ENCODE measurements around the gene KCNH1.
"Not testable (repeated sequence)": the region's sequence is repeated elsewhere in the genome, so short reads cannot be mapped to it uniquely, and the experiment has no call there.

The KCNH1 gene

DNA sequence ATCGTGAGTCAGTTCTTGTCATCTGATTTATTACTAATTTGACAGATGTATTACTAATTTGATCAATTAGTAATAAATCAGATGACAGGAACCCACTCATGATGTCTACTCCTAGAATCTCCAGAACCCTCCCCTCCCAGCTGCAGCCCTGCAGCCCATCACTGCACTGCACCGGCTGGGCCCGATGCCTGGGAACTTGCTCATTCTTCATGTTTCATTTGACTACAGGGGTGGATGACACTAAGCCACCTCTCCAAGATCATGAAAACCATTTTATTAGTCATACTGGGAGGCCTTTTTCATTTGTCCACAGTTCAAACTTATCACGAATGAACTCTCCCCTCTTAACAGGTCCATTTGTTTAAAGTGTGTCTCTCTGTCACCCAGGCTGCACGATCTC lies 41.0 kb downstream of the KCNH1 start:
- DNase-seq = no peak

DNA sequence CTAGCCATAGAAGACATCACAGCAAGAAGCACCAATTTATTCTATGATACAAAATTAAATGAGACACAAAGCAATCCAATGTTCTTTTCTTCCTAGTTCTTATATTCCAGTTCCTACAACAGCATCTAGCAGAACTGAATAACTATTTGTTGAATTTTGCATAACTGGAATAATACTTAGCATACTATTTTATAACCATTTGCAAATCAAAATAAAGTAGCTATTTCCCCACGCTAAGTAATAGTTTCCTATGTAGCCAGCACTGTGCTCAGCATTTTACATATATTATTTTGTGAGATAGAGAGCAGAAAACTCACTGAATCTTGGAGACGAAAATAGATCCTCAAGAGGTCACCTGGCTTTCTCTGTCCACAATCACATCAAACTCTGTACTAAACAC lies 42.1 kb downstream of the KCNH1 start:
- DNase-seq = no peak

DNA sequence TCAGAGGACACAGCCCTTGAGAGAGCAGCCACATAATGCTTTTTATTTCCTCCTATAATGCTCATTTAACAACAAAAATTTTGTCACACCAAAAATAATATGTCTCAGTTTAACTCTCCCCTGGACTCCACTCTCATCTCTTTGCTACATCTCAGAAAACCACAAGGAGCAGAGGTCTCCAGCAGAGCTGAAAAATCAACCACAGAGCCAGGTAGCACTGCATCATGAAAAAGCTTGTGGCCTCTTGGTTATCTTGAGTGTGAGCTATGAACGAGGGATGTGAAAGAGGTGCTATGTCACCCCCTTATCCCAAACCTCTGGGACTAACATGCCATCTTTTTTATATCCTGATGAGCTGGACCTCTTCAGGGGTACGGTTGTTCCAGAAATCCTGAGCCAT lies 44.4 kb downstream of the KCNH1 start:
- DNase-seq = no peak

DNA sequence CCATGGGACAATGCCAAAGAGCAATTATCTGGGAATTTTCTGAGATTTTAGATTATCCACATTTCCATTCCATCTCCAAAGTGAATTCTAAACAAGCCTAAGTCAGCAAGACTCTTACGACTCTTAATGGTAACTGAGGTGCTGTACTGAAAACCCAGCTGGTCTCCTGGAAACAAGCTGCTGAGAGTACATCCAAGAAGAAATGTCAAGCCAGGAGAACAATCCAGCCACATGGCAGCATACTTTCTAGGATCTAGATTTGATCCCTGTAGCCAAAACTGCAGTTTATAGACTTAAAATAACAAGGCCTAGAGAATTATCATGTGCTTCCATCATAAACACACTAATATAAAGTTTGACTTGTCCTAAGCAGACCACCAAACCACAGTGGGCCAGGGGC lies 45.8 kb downstream of the KCNH1 start:
- no peak for DNase-seq

DNA sequence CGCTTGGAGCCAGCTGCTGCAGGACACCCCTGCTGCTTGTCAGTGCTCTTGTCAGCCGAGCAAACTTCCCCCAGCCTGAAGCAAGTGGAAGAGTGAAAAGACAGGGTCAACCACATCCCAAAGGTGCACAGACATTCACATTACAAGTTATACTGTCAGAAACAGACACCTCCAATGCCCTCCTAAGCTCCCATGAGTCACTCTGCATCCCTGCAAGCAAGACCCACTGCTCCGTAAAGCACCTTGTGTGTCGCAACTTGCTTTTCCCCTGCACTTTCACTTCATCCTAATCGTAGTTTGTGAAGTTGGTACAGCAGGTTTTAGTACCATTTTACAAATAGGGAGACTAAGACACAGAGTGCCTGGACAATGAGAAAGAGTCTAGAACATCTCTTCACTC lies 51.1 kb downstream of the KCNH1 start:
- no peak for DNase-seq

DNA sequence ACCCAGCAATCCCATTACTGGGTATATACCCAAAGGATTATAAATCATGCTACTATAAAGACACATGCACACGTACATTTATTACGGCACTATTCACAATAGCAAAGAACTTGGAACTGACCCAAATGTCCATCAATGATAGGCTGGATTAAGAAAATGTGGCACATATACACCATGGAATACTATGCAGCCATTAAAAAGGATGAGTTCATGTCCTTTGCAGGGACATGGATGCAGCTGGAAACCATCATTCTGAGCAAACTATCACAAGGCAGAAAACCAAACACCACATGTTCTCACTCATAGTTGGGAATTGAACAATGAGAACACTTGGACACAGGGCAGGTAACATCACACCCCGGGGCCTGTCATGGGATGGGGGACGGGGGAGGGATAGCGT lies 52.5 kb downstream of the KCNH1 start:
- not testable (repeated sequence) for DNase-seq

DNA sequence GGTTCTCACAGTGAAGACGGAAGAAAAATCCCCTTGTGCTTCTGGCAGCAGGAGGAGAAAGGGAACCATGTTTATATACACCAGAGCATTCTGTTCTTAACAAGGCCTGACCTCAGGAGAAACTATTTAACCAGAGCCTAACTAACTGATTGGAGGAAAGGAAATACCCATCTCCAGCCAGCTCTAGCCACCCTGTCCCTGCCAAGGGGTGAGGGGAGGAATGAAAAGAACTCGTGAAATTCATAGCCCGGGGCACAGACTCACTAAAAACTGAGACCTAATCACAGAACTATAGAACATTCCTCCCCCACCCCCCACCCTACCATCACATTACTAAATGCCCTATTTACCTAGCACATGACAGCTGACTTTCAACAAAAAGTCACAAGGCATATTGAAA lies 65.0 kb downstream of the KCNH1 start:
- no peak for DNase-seq

DNA sequence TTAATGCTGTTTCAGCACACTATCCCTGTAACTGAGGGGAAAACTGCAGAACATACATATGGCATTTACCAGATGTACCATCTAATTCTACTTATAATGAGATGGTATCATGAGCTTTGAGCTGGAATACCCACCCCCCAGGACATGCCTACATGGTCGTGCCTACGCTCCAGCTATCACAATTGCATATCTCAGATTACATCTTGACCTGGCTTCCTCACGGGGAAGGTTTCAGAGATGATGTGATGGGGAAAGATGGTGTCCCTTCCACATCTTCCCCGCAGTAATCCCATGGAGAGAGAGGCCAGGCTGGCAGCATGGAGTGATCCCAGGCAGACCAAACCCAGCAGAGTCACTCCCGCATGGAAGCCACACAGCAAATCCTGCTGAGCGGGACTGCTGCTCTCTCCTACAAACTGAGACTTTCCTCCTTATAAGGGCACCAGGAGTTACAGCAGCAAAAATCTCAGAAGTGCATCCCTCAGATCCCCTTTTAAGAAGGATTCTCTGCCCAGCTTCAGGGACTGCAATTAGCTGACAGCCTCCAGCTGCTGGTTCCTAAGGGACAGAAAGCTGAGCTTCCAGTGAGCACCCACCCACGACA lies 67.1 kb downstream of the KCNH1 start:
- DNase-seq = no peak

DNA sequence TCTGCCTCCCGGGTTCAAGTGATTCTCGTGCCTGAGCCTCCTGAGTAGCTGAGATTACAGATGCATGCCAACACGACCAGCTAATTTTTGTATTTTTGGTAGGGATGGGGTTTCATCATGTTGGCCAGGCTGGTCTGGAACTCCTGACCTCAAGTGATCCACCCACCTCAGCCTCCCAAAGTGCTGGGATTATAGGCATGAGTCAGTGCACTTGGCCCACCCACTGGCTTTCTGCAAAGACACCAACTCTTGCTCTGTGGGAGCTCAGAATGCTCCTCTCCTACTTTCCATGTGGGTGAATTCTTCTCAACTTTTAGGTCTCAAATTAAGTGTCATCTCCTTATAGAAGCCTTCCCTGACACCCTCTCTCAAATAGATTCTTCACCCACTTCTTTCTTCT lies 92.1 kb downstream of the KCNH1 start:
- DNase-seq = not testable (repeated sequence)

DNA sequence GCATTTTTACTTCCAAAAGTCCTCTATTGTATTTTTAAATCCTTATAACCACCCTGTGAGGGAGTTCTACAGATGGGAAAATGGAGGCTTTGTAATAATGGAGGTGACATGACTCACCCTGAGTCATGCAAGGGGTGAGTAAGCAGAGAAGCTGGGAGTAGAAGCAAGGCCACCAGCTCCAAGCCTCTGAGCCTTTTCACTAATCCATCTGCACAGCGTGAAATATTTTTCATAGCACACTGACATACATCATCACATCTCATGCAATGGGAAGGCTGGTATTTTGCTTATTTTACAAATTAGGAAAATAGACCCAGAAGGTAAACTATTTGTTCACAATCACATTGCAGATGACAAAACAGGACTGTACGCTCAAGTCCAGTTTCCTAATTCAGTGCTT lies 96.9 kb downstream of the KCNH1 start:
- DNase-seq = no peak

DNA sequence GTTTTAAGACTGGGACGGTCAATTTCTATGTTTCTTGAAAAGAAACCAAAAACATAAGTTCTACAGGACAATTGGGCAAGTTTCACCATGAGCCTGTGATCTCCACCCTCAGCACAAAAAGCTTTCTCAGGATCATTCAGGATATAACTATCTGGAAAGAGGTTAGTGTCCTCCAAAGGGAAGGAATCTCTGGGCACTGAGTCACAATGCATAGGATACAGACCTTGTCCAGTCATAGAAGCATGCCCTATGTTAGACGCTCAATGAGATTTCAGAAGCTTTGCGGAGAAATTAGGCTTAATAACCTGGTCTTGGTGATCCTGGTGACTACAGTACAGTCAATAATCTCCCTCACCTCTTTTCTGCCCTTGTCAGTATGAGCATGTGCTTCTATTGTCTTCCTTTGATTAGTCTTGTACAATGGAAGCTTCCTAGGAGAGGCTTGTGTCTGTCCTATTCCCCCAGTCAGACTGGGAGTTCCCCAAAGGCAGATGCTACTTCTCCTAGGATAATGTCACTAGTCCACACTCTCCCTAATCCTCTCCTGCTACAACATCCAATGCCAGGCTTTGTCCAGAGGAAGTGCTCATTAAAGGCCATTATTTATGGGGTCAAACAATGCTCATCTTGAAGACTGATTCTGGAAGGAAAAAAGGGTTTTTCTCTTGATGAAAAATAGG lies 97.4 kb downstream of the KCNH1 start:
- no peak for DNase-seq

DNA sequence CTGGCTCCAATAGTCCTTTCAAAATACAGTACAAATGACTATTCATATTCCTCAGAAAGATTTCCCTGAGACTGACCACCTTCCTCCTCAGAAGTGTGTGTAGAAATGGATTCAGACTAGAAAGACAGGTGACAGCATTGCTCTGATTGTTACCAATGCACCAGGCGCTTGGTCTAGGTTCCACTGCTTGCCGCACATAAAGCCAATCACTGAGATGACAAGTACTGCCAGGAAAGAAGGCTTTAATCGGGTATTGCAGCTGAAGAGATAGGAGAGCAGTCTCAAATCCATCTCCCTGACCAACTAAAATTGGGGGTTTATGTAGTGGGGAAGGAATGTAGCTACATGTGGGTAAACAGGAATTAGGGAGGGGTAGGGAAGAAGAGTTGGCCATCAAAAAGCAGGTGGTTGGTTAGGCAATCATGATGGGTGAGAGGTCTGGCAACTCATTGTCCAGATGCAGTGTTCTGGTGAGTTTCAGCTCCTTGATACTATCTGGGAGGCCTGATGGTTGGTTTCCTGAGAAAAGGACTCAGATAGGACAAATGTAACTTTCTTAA lies 98.0 kb downstream of the KCNH1 start:
- no peak for DNase-seq

DNA sequence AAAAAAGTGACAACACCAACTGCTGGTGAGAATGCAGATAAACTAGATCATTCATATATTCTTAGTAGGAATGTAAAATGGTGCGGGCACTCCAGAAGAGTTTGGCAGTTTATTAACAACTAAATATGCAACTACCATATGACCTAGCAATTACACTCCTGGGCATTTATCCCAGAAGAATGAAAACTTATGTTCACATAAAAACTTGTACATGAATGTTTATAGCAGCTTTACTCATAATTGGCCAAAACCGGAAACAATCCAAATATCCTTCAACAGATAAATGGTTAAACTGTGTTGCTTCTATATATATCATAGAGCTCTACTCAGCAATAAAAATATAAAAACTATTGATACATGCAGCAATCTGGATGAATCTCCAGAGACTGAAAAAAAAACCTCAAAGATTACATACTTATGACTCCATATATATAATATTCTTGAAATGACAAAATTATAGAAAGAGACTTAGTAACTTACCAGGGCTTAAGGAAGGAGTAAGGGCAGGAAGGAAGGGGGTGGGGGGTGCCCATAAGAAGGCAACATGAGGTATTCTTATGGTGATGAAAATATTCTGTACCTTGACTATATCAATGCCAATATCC lies 99.9 kb downstream of the KCNH1 start:
- DNase-seq = no peak

DNA sequence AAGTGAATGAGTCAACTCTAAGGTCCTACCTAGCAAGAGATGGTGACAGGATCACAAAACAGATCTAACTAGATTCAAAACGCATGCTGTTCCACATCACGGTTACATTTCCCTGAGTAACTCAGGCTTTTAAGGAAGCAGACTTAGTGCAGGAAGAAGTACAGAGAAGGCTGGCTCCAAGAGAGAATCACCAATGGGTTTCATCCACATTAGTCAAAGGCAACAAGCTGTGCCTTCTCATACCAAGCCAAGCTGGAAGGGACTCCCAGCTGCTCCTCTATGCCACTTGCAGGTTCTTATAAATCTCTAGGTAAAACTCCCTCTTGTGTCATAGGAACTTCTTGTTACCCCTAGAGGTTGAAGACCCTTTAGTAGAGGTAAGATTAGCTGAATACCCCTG lies 109.0 kb downstream of the KCNH1 start:
- DNase-seq = no peak

DNA sequence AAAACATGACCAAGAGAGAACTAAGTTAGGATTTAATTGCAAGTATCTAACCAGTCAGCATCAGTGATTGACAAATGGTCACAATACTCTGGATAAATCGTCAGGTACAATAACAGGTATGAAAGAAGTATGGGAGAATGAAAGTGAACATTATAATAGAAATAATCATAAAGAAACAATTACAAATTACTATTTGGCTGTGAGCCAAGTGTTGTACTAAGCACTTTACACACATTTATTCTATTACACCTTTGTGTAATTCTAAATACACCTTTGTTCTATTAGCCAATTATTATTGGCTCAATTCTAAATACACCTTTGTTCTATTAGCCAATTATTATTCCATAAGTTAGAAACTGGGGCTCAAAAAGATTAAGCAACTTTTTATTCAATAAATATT lies 114.7 kb downstream of the KCNH1 start:
- DNase-seq = no peak

DNA sequence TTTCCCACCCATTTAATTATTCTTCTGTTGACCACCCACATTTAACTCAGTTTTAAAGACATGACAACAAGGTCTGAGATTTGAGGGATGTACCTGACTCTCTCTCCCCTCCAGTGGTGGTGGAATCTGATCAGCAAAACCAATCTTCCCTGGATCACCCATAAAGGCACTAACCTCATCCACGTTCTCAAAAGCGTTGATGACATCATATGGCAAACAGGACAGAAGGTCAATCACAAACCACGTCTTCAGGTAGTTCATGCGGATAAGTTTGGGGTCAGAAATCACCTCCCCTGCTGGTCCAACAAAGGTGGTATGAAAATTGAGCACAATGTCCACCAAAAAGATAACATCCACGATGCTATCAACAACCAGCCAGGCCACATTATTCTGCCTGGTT lies 115.3 kb downstream of the KCNH1 start:
- no peak for DNase-seq

DNA sequence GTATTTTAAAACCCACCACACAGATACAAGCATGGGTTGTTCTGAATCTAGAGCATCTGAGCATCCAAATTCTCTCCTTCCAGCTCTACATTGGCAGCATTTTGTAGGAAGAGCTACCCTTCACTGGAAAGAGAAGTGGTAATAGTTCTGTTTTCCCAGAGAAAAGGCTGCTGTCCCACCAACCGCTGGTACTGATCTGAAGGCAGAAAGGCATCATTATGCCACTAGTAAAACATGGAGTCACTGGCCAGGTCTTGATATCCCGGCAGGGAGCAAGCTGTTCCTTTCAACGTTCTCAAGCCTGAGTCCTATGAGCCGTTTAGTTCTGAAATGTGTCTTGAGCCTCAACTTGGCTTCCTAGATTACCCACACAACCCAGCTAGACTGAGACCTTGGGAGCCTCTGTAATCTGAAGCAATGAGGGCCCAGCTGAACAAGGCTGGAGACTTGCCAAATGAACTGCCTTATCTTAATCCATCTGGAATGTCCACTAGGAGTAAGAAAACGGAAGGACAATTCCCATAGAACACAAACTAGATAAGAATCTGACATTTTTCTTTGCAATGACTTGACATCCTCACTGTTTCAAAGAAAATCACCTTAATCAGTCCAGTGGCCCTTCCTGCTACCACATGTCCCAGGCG lies 116.8 kb downstream of the KCNH1 start:
- DNase-seq = no peak

DNA sequence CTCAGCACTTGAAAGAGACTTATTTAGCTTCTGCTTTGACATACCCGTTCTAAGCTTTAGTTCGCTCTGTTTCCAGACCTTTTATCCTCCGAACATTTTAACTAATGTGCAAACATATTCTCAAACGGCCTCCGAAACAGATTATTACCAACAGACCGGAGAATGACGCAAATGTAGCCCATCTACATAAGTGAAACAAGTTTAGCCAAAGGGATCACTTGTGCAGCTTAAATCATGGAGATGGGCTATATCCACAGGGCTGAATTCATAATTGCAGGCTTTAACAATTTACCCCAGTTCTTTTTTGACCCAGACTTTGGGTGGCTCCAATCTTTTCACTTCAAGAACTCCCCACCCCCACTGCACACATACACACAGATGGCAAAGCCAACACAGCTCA lies 119.7 kb downstream of the KCNH1 start:
- no peak for DNase-seq

DNA sequence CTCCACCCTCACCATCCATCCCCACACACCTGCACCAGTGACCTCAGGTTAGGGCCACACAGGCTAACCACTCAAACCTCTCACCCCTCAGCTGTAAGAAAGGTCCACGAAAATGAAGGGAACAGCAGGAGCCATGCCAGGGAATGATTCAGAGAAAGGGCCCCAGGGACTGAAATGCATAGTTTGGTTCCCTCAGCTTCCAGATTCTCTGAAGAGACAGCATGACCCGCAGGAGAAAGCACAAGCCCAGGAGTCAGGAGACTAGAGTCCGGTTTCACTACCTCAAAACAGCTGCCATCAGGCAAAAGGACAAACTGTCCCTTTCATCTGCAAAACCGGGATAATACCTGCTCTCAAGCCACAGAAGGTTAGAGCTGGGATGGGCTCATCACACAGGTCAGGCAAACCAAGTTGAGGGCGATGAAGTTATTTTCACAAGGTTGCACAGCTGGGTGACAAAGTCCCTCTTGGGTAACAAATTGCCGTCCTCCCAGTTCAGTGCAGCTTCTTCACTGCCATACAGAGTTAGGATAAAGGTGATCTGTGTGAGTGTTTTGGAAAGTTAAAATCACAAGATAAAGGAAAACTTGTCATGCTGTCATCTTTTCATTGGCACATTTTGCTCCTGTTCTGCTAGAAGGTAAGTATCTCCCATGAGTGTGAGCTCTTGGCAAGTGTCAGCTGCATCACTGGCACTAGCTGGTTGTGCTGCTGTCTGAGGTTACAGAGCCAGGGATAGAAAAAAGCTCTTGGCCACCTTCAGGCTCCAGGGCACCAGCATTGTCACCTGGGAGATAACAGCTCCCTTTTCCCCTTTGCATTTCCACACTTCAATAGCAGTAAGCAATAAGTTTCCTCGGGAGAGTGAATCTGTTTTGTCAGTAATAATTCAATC lies 120.4 kb downstream of the KCNH1 start:
- DNase-seq = no peak

DNA sequence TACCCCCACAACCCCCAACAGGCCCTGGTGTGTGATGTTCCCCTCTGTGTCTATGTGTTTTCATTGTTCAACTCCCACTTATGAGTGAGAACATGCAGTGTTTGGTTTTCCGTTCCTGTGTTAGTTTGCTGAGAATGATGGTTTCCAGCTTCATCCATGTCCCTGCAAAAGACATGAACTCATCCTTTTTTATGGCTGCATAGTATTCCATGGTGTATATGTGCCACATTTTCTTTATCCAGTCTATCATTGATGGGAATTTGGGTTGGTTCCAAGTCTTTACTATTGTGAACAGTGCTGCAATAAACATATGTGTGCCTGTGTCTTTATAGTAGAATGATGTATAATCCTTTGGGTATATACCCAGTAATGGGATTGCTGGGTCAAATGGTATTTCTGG lies 122.8 kb downstream of the KCNH1 start:
- not testable (repeated sequence) for DNase-seq

DNA sequence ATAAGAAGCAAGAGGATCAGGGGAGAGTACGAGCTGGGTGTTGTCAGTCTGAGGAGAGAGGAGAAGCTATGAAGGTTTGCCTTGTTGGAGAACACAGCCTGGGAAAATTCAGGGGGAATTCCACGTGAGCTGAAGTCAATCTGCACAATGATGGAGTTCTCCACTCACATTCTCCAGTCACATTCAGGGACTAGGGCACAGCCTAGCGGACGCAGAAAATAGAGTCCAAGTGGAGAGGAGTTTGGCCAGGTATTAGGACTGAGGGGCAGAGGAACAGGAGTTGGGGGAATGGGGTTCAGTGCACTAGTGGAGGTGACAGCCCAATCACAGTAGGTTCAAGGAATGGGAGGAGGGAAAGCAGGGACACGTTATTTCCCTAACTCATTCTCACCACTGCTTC lies 124.0 kb downstream of the KCNH1 start:
- no peak for DNase-seq

DNA sequence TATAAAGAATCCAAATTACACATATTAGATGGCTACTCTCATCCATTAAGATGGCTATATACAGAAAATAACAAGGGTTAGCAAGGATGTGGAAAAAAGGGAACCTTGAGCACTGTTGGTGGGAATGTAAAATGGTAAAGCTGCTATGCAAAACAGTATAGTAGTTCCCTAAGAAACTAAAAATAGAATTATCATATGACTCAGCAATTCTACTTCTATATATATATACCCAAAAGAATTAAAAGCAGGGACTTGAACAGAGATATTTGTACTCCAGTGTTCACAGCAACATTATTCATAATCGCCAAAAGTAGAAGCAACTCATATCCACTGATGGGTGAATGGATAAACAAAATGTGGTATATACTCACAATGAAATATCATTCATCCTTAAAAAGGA lies 126.1 kb downstream of the KCNH1 start:
- DNase-seq = no peak

DNA sequence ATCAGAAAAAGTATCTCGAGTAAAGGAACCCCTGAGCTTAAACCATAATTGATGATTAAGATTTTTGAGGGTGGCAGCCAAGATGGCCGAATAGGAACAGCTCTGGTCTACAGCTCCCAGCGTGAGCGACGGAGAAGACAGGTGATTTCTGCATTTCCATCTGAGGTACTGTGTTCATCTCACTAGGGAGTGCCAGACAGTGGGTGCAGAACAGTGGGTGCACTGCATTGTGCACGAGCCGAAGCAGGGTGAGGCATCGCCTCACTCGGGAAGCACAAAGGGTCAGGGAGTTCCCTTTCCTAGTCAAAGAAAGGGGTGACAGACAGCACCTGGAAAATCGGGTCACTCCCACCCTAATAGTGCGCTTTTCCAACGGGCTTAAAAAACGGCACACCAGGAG lies 138.0 kb downstream of the KCNH1 start:
- DNase-seq = not testable (repeated sequence)
